ENCODE data around the gene FBXL16.

FBXL16 gene

DNA sequence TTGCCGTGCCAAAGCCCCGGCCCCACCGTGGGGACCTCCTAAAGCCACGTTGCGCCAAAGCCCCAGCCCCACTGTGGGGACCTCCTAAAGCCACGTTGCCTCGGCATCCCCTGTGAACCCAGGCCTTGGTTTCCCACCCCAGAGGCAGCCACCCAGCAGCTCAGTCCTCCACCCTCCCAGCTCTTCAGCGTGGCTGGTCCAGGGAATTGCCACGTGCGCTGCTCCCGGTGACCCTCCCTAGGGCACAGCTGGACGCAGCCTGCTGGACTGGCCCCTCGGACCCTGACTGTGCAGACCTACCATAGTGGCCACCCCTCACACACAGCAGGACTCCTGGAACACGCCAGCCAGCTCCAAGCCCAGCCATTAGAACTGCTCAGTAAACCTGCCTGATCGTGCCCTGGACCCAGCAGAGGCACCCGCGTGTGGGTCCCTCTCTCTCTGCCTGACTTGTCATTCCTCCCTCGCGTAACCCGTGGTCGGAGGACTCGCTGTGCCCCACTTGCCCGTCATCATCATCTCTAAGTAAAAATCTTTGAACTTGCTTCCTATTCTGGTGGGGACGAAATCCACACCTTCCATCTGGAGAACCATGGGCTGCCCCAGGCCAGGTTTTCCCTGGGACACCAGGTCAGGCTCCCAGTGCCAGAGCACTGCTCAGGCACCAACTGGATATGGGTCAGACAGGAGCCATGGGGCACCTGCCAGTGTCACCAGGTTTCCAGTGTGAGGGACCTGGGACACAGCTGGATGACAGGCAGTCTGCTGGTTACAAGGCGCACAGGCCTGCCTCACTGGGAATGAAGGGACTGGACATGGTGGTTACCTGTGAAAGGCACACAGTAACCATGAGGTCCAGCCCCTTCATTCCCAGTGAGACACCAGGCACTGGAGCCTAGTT lies 29.6 kb upstream of the FBXL16 start:
- DNase-seq = no peak

DNA sequence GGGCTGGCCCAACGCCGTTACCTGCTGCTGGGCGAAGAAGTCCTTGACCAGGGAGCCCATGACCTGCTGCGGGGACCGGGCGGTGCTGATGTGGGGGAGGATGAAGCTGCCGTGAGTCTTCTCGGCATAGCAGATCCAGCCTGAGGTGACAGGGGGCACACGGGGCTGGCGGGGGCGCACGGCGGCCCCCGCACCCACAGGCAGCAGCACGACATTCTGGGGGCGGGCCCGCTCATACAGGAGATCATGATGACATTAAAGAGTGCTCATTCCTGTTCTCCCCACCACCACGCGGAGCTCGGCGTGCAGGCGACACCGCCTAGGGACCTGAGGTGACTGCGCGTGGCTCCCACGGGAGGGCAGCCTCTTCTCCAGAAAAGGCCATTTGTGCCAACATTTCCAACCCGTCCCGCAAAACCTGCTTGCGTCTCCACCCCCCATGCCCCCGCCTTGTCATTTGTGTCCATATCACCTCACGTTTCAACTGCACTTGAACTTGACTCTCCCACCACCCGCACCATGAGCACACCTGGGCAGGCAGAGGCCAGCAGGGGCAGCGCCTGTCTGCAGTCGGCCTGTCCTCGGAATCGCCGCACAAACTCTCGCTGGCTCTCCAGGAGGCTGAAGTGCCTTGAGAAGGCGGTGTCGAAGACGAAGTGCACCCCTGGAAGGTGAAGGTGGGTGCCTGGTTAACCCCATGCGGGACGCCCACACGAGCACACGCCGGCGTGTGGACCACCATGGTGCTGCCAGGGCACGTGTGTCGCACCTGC lies 28.8 kb upstream of the FBXL16 start:
- DNase-seq = no peak

DNA sequence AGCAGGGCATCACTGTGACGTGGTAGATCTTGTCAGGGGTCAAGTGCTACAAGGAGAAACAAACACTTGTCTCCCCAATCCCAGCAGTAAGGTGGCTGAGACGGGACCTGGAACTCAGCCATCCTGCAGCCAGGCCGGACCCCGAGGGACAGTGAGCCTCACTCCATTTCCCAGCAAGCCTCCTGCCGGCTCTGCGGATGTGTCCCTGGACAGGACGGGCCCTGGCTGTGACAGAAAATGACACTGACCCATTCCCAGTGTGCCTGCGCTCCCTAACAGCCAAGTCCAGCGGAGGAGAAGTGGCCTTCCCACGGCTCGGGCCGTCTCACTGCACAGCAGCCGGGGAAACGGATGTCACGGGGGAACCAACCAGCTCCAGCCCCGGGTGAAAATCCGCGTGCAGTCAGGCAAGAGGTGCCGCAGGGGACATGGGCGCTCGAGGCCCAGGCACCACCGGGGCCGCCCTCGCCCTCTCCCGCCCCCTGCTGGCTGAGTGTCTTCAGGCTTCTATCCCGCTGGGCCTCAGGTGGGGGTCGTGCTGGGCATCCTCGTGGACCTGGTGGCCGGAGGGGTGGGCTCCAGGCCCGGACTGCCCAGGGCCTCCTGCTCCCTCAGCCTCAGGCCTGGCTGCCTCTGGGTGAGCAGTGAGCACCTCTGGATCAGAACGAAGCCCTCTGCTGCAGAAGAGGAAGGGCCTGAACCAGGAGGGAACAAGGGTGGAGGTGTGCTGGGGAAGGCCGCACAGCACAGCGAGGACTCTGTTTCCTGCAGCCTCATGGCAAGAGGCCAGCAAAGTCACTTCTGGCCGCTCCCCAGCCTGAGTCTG lies 28.0 kb upstream of the FBXL16 start:
- DNase-seq = no peak

DNA sequence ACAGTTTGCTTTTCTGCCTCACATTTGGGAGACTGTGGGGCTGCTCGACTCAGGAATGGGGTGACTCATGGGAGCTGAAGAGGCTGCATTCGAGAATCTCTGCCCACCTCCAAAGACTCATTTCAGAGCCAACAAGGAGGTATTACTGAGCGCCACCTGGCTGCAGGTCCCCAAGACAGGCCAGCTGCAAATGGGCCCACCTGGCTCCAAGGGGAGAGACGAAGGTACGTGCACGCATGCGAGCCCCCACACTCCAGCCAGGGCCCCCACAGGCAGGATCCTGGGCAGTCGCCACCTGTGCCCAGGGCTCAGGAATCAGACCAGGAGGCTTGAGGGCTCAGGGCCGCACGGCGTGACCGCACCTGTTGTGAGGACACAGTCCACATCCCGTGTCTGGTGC lies 27.3 kb upstream of the FBXL16 start:
- no peak for DNase-seq

DNA sequence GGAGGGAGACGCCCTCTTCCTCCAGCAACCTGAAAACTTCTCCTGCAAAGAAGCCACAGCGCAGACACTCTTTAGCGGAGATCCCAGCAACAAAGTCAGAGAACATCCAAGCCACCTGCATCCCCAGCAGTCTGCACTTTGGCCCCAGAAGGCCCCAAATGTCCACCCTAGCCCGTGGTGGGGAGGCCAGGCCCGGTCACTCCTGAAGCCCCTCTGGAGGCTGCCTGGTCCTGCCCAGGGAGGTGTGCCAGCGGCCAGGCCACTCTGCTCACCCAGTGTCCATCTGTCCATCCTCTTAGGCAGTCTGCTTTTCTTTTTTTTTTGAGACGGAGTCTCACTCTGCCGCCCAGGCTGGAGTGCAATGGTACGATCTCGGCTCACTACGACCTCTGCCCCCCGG lies 26.7 kb upstream of the FBXL16 start:
- DNase-seq = no peak

DNA sequence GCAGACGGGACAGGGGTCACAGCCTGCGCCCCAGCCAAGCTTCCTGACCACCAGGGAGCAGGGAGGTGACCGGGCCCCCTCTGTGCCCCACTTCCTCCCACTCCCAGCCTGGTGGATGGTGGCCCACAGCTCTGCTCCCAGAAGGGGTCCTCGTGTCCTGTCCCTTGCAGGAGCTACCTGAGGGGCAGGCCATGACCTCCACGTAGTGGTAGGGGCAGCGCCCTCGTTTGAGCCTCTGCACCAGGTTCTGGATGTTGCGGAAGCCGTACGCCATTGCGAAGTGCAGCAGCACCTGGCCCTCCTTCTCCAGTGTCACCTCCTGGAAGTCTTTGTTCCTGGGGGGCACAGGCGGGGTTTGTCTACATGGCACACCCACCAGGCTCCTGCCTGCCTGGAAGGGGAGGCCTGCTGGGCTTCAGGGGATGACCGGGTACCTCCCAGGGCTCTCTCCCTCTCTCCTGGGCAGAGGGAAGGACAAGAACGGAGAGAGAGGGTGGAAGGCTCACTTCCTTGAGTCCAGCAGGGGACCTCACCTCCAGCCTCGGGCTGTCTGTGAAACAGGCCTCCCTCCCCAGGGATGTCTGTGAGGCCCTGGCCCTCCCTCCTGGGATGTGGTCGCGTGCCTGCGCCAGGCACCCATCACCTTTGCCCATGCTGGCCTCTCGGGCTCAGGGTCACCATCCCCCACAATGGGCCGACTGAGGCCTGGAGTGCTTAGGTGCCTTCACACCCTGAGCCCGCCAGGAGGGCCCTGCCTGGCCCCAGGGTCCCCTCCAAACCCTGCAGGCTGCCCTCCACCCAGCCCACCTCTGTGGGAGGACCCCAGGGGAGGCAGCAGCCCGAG lies 25.3 kb upstream of the FBXL16 start:
- no peak for DNase-seq

- no peak for DNase-seq
Measured at GRCh38 chr16:729768-730665, 24.4 kb upstream of the FBXL16 start.

DNA sequence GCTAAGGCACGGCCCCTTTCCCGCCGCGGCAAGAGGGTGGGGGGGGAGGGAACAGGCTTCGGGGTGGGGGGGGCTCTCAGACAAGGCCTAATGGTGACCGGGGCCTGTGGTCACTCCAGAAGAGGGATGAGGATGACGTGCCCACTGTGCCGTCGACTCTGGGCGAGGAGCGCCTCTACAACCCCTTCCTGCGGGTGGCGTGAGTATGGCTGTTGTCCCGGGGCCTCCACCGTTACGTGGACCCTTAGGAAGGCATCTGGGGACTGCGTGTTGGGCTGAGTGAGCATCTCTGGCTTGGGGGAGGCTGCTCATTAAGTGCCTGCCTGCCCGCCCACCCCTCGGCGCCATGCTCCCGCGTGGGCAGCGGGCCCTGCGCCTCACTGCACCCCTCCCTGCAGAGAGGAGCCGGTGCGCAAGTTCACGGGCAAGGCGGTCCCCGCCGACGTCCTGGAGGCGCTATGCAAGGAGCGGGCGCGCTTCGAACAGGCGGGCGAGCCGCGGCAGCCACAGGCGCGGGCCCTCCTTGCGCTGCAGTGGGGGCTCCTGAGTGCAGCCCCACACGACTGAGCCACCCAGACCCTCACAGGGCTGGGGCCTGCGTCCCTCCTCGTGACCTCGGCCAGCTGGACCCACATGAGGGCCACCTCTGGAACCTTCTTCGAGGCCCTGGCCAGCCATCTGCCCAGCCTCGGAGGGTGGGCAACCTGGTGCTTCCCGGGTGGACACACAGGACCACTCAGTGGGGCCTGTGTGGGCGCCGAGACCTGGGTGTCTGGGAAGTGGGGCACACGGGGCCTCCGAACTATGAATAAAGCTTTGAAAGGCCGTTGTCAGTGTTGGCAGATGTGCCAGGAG lies 23.5 kb upstream of the FBXL16 start:
- no peak for DNase-seq

DNA sequence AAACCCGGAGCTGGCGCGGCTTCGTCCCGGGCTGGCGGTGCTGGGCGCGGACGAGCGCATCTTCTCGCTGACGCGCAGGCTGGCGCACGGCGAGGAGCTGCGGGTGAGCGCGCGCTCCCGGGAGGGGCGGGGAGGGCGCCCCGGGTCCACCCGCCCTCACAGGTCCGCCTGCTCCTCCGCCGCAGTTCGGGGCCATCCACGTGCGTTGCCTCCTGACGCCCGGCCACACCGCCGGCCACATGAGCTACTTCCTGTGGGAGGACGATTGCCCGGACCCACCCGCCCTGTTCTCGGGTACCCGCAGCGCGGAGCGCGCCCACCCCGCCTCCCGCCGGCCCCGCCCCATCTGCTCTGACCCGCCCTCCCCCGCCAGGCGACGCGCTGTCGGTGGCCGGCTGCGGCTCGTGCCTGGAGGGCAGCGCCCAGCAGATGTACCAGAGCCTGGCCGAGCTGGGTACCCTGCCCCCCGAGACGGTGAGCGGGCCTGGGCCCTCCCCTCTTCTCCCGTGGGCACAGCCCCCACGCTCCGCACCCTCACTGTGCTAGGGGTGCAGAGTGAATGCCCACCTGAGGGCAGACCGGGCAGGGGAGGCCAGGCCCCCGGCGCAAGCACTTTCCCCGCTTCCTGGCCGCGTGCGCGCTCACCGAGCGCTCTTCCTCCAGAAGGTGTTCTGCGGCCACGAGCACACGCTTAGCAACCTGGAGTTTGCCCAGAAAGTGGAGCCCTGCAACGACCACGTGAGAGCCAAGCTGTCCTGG lies 22.7 kb upstream of the FBXL16 start:
- DNase-seq = peak; percentile 70

DNA sequence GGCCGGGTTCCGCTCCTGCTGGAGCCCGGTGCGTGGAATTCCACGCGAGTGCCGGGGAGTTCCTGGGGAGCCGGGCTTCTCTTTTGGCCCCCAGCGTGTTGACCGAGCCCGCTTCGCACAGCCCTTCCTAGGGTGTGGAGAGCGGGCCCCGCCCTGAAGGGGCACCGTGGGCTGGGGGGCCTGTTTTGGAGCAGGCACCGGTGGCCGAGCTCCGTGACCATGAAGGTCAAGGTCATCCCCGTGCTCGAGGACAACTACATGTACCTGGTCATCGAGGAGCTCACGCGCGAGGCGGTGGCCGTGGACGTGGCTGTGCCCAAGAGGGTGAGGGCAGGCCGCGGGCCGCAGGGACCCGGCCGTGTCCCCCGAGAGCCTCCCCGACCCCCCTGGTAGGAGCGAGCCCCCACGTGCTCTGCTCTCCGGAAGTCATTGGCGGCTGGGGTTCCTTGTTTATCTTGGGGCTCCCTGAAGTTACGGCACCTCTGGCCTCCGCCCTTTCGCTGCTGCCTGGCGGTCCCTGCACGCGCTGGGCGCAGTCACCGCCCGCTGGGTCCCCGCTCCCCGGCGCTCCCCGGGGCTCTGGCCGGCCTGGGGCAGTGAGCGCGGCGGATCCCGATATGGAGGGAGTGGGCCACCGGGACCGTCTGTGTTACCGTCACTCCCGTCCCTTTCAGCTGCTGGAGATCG lies 21.8 kb upstream of the FBXL16 start:
- peak; percentile 52 for DNase-seq

- DNase-seq = peak; percentile 67
Measured at GRCh38 chr16:726438-727290, 21.1 kb upstream of the FBXL16 start, which contains the start of the genes CCDC78 and HAGHL. CCDC78 (minus strand) TSS chr16:726443; CDS start chr16:726367, 76 bp downstream. HAGHL (plus strand) TSS chr16:727106; CDS start chr16:727510, 404 bp downstream.

- no peak for DNase-seq
Measured at GRCh38 chr16:726188-726437, 20.5 kb upstream of the FBXL16 start.

DNA sequence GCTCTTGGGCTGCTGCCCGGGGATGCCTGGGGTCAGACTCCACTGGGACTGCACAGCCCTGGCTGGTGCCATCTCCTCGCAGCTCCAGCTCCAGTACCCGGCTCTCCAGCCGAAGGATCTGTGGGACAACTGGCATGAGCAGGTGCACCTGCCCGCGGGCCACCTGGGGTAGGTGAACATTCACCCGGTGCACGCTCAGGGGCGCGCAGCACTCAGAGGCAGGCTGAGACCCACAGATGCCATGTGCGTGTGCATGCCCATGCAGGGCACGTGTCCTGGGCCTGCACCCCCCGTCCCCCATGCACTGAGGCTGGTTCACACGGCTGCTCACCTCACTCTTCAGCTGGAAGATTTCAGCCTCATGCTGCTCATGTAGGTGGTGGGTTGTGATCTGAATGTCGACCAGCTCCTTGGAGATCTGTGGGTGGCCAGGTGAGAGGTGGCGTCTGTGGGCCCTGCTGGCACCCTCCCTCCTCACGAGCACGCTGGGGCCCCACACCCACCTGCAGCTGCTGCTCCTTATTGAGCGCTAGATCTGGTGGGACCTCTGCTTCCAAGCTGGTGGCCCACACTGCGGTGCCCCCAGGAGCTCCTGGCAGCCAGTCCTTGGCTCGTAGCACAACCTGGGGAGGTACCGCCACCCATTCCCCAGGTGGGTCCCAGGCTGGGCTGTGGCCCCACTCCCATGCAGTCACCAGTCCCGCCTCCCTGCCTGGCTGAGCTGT lies 20.0 kb upstream of the FBXL16 start:
- no peak for DNase-seq

DNA sequence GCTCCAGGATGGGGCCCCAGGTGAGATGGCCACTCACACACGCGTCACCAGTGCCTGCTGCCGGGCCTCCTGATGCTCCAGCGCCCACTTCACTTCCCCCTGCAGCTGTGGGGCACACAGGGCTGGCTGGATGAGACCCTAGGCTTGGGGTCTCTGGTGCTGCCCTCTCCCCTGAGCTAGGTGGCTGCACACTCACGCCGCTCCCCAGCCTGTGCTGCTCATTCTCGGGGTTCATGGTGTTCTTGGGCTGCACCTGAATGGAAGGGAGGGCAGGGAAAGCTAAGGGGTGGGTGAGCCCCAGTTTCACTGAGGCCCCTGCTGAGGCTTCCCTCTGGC lies 19.4 kb upstream of the FBXL16 start:
- DNase-seq = no peak

- peak; percentile 1 for DNase-seq
Measured at GRCh38 chr16:724188-725040, 18.8 kb upstream of the FBXL16 start.

GRCh38 chr16:723695-724094 lies 18.1 kb upstream of the FBXL16 start:
- no peak for DNase-seq

Measured in eye (tissue), 1 donor.